Calu3 (cell line): ENCODE data around the gene PHLDA3. TPM values are rescaled to one million over a fixed set of nuclear protein-coding genes. Genes with fewer than 3 reads are reported as not detected.

Experiments used
- BruUV-seq: library from RNA; stranded (reverse); fragments of 400-500 nt; replicated peaks from 2 replicates; lab custom pipeline; 2021; lab: Mats Ljungman, UMichigan
- CTCF ChIA-PET: fragments of 300-600 bp; sonication (Branson Sonifier 250); formaldehyde crosslinking; loops from one replicate; lab custom pipeline; 2022; ENCODE audit warnings: antibody characterized with exemption; lab: Charles Lee
- DNase-seq: peaks from one replicate; pipeline ENCODE4 v3.0.0; 2022
- H3K27ac Mint-ChIP-seq: one replicate; pipeline ENCODE4 v1.8.0; 2022; ENCODE audit warnings: mixed read lengths; ENCODE audit not compliant: unreplicated experiment
- H3K27me3 Mint-ChIP-seq: one replicate; pipeline ENCODE4 v1.8.0; 2022; ENCODE audit warnings: mixed read lengths; ENCODE audit not compliant: unreplicated experiment
- H3K36me3 Mint-ChIP-seq: one replicate; pipeline ENCODE4 v1.8.0; 2022; ENCODE audit warnings: mild to moderate bottlenecking, moderate library complexity, mixed read lengths; ENCODE audit not compliant: insufficient read depth, unreplicated experiment
- H3K4me1 Mint-ChIP-seq: one replicate; pipeline ENCODE4 v1.8.0; 2022; ENCODE audit warnings: mild to moderate bottlenecking, low read depth, mixed read lengths; ENCODE audit not compliant: unreplicated experiment
- H3K4me3 Mint-ChIP-seq: one replicate; pipeline ENCODE4 v1.8.0; 2022; ENCODE audit warnings: mild to moderate bottlenecking, low read depth, moderate library complexity, mixed read lengths; ENCODE audit not compliant: unreplicated experiment
- H3K9me3 Mint-ChIP-seq: one replicate; pipeline ENCODE4 v1.8.0; 2022; ENCODE audit warnings: low read depth, mixed read lengths; ENCODE audit not compliant: unreplicated experiment
- intact Hi-C: fragments of 100-400 bp; cut with micrococcal nuclease; formaldehyde crosslinking; loops from one replicate; pipeline ENCODE4 v1.10.0; 2022; ENCODE audit not compliant: unreplicated experiment
- total RNA-seq: library from RNA; stranded (reverse); gene quantifications from 2 replicates; pipeline ENCODE4 v1.2.3, GENCODE V29; 2022
- TF ChIP-seq, protein P1 (sequence below): fragments of 200-600 bp; IDR thresholded peaks from one replicate; pipeline ENCODE4 v1.8.0; 2022; ENCODE audit warnings: antibody characterized with exemption; ENCODE audit not compliant: unreplicated experiment

PHLDA3 gene
- total RNA-seq, 1 experiment from 2014 or later, result 31.1 TPM

DNA sequence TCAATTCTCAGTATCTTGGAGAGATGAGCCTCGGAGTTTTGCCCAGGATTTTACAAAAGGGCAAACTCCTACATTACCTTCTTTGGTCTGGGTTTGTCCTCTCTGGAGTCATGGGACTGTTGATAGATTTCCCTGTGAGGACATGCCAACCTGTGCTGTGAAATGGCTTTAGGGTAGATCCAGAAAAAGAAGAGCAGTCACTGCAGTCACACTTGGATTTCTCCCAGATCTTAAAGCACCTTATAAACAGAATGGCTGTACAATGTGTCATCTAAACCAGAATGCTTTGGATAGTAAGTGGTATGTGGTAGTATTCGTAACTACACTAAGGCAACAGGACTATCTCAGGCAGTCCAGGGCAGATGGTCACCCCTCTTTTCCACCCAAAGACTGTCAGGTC lies 39.8 kb upstream of the PHLDA3 start:
- H3K4me1 Mint-ChIP-seq, result peaks cover 36% of the 10 kb centered on the region
- no TSS peak for BruUV-seq

DNA sequence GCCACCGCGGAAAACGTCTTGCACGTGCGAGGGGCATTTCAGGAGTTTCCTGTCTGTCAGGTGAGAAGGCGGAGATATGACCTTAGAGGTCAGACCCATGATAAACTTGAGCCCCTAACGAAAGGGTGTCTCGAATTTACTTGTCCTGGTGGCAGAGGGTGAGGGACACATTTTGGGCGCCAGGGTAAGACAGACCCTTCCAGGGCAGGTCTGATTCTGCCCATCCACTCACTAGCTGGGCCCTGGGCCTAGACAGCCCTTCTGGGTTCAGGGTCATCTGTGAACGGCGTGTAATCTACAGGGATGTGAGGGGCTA lies 38.3 kb upstream of the PHLDA3 start:
- intact Hi-C loops, result no loop called here

More for the DNA sequence above, 39.8 kb upstream of the PHLDA3 start:
- DNase-seq, result no peak
- H3K27ac Mint-ChIP-seq, result no peak overlapping the region
- TF ChIP-seq, protein P1, sequence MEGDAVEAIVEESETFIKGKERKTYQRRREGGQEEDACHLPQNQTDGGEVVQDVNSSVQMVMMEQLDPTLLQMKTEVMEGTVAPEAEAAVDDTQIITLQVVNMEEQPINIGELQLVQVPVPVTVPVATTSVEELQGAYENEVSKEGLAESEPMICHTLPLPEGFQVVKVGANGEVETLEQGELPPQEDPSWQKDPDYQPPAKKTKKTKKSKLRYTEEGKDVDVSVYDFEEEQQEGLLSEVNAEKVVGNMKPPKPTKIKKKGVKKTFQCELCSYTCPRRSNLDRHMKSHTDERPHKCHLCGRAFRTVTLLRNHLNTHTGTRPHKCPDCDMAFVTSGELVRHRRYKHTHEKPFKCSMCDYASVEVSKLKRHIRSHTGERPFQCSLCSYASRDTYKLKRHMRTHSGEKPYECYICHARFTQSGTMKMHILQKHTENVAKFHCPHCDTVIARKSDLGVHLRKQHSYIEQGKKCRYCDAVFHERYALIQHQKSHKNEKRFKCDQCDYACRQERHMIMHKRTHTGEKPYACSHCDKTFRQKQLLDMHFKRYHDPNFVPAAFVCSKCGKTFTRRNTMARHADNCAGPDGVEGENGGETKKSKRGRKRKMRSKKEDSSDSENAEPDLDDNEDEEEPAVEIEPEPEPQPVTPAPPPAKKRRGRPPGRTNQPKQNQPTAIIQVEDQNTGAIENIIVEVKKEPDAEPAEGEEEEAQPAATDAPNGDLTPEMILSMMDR, result no peak
- CTCF ChIA-PET, result no interaction called here
- H3K27me3 Mint-ChIP-seq, result no peaks in the 10 kb centered on the region
- intact Hi-C loops, result no loop called here
- H3K36me3 Mint-ChIP-seq, result peaks cover 31% of the 10 kb centered on the region
- H3K4me3 Mint-ChIP-seq, result no peak overlapping the region
- no peaks in the 10 kb centered on the region for H3K9me3 Mint-ChIP-seq

DNA sequence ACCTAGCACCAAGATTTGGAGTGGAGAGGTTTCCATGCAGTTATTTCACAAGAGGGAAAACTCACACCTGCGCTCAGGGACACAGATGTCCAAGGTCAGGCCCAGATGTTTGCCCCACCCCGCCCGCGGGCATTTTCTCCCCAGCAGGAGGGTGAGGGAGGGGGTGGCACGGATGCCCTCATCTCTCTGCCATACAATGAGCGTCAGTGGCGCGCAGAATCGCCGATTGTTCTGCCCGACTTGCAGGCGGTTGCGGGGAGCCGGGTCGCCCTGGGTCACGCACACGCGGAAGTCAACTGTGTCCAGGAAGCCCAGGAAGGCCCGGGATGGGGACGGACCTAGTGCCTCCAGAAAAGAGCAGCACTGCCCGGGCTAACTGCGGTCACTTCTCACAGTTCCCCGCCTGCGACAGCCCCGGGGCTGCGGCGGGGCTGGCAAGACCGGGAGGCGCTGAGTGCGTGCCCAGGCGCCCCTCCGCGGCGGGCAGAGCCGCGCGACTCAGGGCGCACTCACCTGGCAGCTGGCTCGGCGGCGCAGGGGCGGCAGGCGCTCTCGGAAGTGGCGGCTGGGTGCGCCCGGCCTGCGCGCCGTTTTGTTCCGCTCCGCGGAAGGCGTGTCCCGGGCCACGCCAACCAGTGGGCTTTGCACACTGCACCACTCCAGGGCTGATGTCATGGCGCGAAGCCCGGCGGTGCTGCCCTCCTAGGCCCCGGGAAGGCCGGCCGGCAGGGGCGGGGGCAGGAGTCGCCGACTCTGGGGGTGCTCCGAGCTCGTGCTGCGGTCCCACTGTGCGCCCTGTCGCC lies 37.8 kb upstream of the PHLDA3 start, which contains the start of gene CSRP1:
Gene CSRP1, minus strand, starts transcription at position 567 of the 803 bp plus-strand sequence. CDS start 10,820 bp downstream, outside the sequence.
- peak within 1 kb of the TSS; percentile 63 for H3K4me3 Mint-ChIP-seq
- TF ChIP-seq, protein P1, result no peak
- no TSS peak for BruUV-seq
- H3K27ac Mint-ChIP-seq, result peak within 1 kb of the TSS; percentile 66
- intact Hi-C loops, result no loop called here
- peaks cover 51% of the 10 kb centered on the region for H3K4me1 Mint-ChIP-seq
- H3K36me3 Mint-ChIP-seq, result peaks cover 44% of the 10 kb centered on the region
- CTCF ChIA-PET, result interaction anchor here (0.6 to 2.2 kb wide), 4 partner anchors 16 to 644 kb away, joined by 3 to 9 read pairs (median 4); no protein-coding TSS in a partner anchor
- H3K9me3 Mint-ChIP-seq, result no peaks in the 10 kb centered on the region
- peak; percentile 79 for DNase-seq
- no peaks in the 10 kb centered on the region for H3K27me3 Mint-ChIP-seq

More for the DNA sequence above, 38.3 kb upstream of the PHLDA3 start:
- no peaks in the 10 kb centered on the region for H3K27me3 Mint-ChIP-seq
- peaks cover 38% of the 10 kb centered on the region for H3K36me3 Mint-ChIP-seq
- CTCF ChIA-PET, result interaction anchor here (0.9 to 2.2 kb wide), 3 partner anchors 15 to 71 kb away, joined by 3 to 9 read pairs (median 5); no protein-coding TSS in a partner anchor
- TSS peak; percentile 58 for BruUV-seq
- DNase-seq, result no peak
- TF ChIP-seq, protein P1, result no peak
- H3K4me3 Mint-ChIP-seq, result peak overlapping the region; percentile 63
- H3K27ac Mint-ChIP-seq, result peak overlapping the region; percentile 66
- H3K4me1 Mint-ChIP-seq, result peaks cover 45% of the 10 kb centered on the region
- H3K9me3 Mint-ChIP-seq, result no peaks in the 10 kb centered on the region

DNA sequence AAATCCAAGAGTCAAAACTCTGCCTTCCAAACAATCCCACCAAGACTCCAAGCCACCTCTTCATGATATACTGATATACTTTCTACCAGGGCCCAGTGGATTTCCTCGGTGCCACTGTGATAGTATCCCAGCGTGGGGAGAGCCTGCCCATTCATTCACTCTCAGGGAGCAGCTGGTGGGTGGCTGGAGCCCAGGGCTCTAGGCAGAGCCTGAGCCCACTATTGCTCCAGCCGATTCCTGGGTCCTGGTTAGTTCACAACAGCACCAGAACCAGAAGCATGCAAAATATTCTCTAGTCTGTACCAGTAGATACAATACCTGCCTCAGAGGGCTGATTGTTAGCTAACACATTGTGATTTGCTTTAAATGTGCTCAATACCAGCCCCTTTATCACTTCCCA lies 37.1 kb upstream of the PHLDA3 start:
- Mint-ChIP-seq H3K4me1 (peaks cover 53% of the 10 kb centered on the region), H3K27ac (peak overlapping the region; percentile 50), H3K36me3 (peaks cover 44% of the 10 kb centered on the region), H3K9me3 (no peaks in the 10 kb centered on the region), H3K4me3 (peak overlapping the region; percentile 63), H3K27me3 (no peaks in the 10 kb centered on the region)
- DNase-seq, result no peak
- CTCF ChIA-PET, result interaction anchor here (0.6 to 4.5 kb wide), 4 partner anchors 14 to 644 kb away, joined by 3 to 27 read pairs (median 6); no protein-coding TSS in a partner anchor
- BruUV-seq, result TSS peak; percentile 31
- intact Hi-C loops, result no loop called here
- TF ChIP-seq, protein P1, result no peak
